COLO668 (cell line): ENCODE results near the gene GIT2.
"Not testable (repeated sequence)": the region's sequence is repeated elsewhere in the genome, so short reads cannot be mapped to it uniquely, and the experiment has no call there.

Experiments
- DNase-seq: peaks from one replicate; lab custom pipeline; 2025; ENCODE audit not compliant: unreplicated experiment; lab: John Stamatoyannopoulos, UW

GIT2 gene

GRCh38 chr12:109995686-109996482, at the start of gene GIT2:
Gene GIT2 (minus strand): TSS chr12:109996368. CDS start chr12:109996224, 144 bp downstream.
- peak; percentile 97 for DNase-seq

GRCh38 chr12:110042264-110042663, 46.1 kb upstream of the GIT2 start:
- peak; percentile 71 for DNase-seq

- peak; percentile 32 for DNase-seq
Measured at GRCh38 chr12:110039085-110039807, 43.1 kb upstream of the GIT2 start.

GRCh38 chr12:110038741-110039084, 42.5 kb upstream of the GIT2 start:
- DNase-seq = no peak

- no peak for DNase-seq
Measured at GRCh38 chr12:110037315-110037714, 41.1 kb upstream of the GIT2 start.

GRCh38 chr12:110035534-110036104, 39.5 kb upstream of the GIT2 start:
- DNase-seq = no peak

GRCh38 chr12:110033888-110034287, 37.7 kb upstream of the GIT2 start:
- no peak for DNase-seq

GRCh38 chr12:110029290-110029815, 33.2 kb upstream of the GIT2 start:
- no peak for DNase-seq

GRCh38 chr12:110028323-110028722, 32.2 kb upstream of the GIT2 start:
- no peak for DNase-seq

GRCh38 chr12:110024051-110024450, 27.9 kb upstream of the GIT2 start:
- DNase-seq = no peak

- no peak for DNase-seq
Measured at GRCh38 chr12:110023059-110023980, 27.2 kb upstream of the GIT2 start.

GRCh38 chr12:110020956-110021355, 24.8 kb upstream of the GIT2 start:
- no peak for DNase-seq

GRCh38 chr12:110015132-110015531, 19.0 kb upstream of the GIT2 start:
- no peak for DNase-seq

GRCh38 chr12:110012659-110013058, 16.5 kb upstream of the GIT2 start:
- DNase-seq = no peak

- no peak for DNase-seq
Measured at GRCh38 chr12:110012137-110012536, 16.0 kb upstream of the GIT2 start.

- no peak for DNase-seq
Measured at GRCh38 chr12:110010853-110011723, 14.9 kb upstream of the GIT2 start.

- DNase-seq = not testable (repeated sequence)
Measured at GRCh38 chr12:110008681-110009398, 12.7 kb upstream of the GIT2 start.

- DNase-seq = no peak
Measured at GRCh38 chr12:110007881-110008280, 11.7 kb upstream of the GIT2 start.

- DNase-seq = no peak
Measured at GRCh38 chr12:110006115-110006514, 9.9 kb upstream of the GIT2 start.
